Fibroblast of skin of scalp (primary cell): ENCODE data around the gene TRIM39.
"Not testable (repeated sequence)": the region's sequence is repeated elsewhere in the genome, so short reads cannot be mapped to it uniquely, and the experiment has no call there.

Source experiments
- DNase-seq: peaks from one replicate; pipeline ENCODE4 v3.0.0-alpha.2; 2013

Gene TRIM39

DNA sequence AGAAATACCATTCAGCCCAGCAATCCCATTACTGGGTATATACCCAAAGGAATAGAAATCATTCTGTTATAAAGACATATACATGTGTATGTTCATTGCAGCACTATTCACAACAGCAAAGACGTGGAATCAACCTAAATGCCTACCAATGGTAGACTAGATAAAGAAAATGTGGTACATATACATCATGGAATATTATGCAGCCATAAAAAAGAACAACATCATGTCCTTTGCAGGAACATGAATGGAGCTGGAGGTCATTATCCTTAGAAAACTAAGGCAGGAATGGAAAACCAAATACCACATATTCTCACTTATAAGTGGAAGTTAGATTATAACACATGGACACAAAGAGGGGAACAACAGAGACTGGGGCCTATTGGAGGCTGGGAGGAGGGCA, 42.6 kb downstream of the TRIM39 start:
- DNase-seq: not testable (repeated sequence)

DNA sequence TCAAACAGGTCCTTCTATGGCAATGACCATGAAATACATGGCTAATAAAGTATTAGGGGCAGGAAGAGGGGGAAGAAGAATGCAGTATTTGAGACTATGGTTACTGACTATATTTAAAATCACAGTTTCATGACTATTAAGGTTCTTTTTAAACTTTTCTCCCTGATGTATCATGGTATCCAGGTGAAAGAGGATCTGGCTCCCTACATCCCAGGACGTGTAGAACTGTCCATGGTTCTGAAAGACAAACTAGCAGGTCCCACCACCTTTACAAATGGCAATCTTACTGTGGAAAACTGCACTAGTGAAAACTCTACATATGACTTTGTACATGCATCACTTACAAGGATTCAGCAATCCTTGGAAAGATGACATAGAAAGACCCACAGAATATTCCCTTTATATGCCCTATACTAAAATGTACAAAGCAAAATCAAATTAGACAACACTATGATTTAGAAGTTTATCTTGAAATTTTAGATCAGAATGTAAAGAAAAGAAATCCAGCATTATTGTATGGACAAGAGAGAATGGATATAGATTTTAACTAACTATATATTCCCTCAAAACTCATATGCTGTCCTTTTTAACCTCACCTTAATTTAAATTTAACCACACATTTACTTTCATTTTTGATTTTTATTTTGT, 51.7 kb downstream of the TRIM39 start:
- no peak for DNase-seq

DNA sequence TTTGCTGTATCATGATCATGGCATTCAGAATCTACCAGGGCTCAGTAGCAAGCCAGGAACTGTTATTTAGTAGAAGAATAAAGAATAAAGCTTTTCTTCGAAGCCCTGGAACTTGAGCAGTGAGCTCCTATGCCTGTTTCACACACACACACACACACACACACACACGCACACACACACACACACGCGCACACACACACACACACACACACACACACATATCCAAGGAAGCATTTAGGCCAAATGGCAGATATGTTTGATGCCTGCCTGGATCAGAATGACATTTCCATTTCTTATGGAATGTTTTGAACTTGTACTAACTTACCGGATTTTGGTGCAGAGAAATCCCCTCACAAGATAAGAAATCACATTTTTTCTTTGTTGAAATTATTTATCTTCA, 53.7 kb downstream of the TRIM39 start:
- DNase-seq: no peak

DNA sequence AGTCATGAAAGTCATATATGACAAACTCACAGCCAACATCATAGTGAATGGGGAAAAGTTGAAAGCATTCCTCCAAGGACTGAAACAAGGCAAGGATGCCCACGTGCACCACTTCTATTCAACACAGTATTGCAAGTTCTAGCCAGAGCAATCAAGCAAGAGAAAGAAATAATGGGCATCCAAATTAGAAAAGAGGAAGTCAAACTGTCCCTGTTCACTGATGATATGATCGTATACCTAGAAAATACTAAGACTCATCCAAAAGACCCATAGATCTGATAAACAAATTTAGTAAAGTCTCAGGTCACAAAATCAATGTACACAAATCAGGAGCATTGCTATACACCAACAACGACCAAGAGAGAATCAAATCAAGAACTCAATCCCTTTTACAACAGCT, 59.4 kb downstream of the TRIM39 start:
- no peak for DNase-seq

DNA sequence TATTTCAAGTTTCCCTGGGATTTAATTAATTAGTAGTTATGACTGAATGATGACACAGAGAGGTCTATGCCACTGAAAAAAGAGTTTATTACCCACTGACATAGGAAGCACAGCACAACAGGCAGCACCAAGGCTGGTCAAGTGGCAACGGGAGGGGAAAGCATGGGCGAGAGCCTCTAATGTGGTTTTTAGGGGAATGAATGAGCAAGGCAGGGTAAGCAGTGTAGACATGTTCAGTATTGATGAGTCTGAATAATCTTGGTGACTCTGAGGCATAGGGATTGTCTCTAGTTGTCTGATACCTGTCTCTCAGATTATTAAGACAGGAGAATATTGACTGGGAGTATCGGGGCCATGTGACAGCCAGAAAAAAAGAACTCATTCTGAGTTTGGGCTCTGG, 64.5 kb downstream of the TRIM39 start:
- no peak for DNase-seq
